CD4-positive, alpha-beta T cell (primary cell): ENCODE results near the gene PTPRD. TPM values are rescaled to one million over a fixed set of nuclear protein-coding genes. Genes with fewer than 3 reads are reported as not detected.

Source experiments
- ATAC-seq: fragments of 200-7000 bp; cut with Tn5 transposase; one replicate; pipeline ENCODE4 v1.10.0; 2022; ENCODE audit warnings: mild to moderate bottlenecking; ENCODE audit not compliant: poor library complexity
- CTCF ChIA-PET: fragments of 350-600 bp; sonication (Branson Sonifier 250); formaldehyde crosslinking; loops from one replicate; lab custom pipeline; 2021; ENCODE audit warnings: antibody characterized with exemption, inconsistent platforms; lab: Charles Lee
- POLR2A ChIA-PET: fragments of 350-600 bp; sonication (Branson Sonifier 250); formaldehyde crosslinking; loops from one replicate; lab custom pipeline; 2021; ENCODE audit warnings: antibody characterized with exemption, inconsistent platforms; lab: Charles Lee
- DNase-seq, 14 experiments: peaks; one replicate each; pipeline ENCODE4 v3.0.0-alpha.2; 2013 to 2020; ENCODE audit warnings: mixed read lengths in 2 of 14
- H3K27ac ChIP-seq, 2 donors: one replicate each; pipeline versions ENCODE4 v1.5.1 to v1.7.0; 2013; ENCODE audit warnings: low read length in 2 of 2, low read depth in 1 of 2, mild to moderate bottlenecking in 1 of 2
- H3K27me3 ChIP-seq, 2 experiments: 1 replicate in 1 of 2; 2 replicates in 1 of 2; pipeline versions ENCODE4 v1.6.1 to v1.7.0; 2013; ENCODE audit warnings: low read length in 2 of 2, control low read depth in 1 of 2, mild to moderate bottlenecking in 1 of 2, moderate library complexity in 1 of 2; ENCODE audit not compliant: insufficient read depth in 2 of 2, control insufficient read depth in 1 of 2
- H3K36me3 ChIP-seq: one replicate; pipeline ENCODE4 v1.6.1; 2013; ENCODE audit warnings: low read length, control low read depth; ENCODE audit not compliant: insufficient read depth
- H3K4me1 ChIP-seq: one replicate; pipeline ENCODE4 v1.6.1; 2013; ENCODE audit warnings: low read length, control low read depth; ENCODE audit not compliant: insufficient read depth
- H3K4me3 ChIP-seq: one replicate; pipeline ENCODE4 v1.5.1; 2013; ENCODE audit warnings: mild to moderate bottlenecking, low read length, moderate library complexity
- H3K9me3 ChIP-seq, 2 experiments: 1 replicate in 1 of 2; 2 replicates in 1 of 2; pipeline versions ENCODE4 v1.6.1 to v1.7.0; 2013; ENCODE audit warnings: low read length in 2 of 2, mild to moderate bottlenecking in 2 of 2, control low read depth in 1 of 2, moderate library complexity in 1 of 2; ENCODE audit not compliant: control insufficient read depth in 1 of 2, insufficient read depth in 1 of 2
- H3K27ac Mint-ChIP-seq: one replicate; pipeline ENCODE4 v1.8.0; 2020; ENCODE audit warnings: mixed read lengths
- H3K27me3 Mint-ChIP-seq: one replicate; pipeline ENCODE4 v1.8.0; 2021; ENCODE audit warnings: mixed read lengths
- H3K36me3 Mint-ChIP-seq: one replicate; pipeline ENCODE4 v1.8.0; 2021; ENCODE audit warnings: low read depth, mixed read lengths
- H3K4me1 Mint-ChIP-seq: one replicate; pipeline ENCODE4 v1.8.0; 2021; ENCODE audit warnings: low read depth, mixed read lengths
- H3K4me3 Mint-ChIP-seq: one replicate; pipeline ENCODE4 v1.8.0; 2020; ENCODE audit warnings: mild to moderate bottlenecking, mixed read lengths
- H3K9me3 Mint-ChIP-seq: one replicate; pipeline ENCODE4 v1.8.0; 2020; ENCODE audit warnings: mixed read lengths
- CTCF ChIP-seq: fragments of 200-600 bp; IDR thresholded peaks from one replicate; pipeline ENCODE4 v1.8.0; 2022; ENCODE audit warnings: antibody characterized with exemption, mild to moderate bottlenecking
- intact Hi-C, 2 experiments: fragments of 100-400 bp; cut with DNase I in 1 of 2; cut with micrococcal nuclease in 1 of 2; formaldehyde crosslinking; loops; one replicate each; pipeline versions ENCODE4 v1.15.1 to v1.9.0; 2023 to 2025; cut with DNase I, micrococcal nuclease
- total RNA-seq, 174 experiments: library from RNA in 2 of 174; stranded (reverse) in 2 of 174; gene quantifications; one replicate each; pipeline ENCODE4 v1.2.3 and lab custom pipeline; 2021 to 2026

PTPRD gene
- total RNA-seq, 2 experiments from 2014 or later, result not detected

- Histone ChIP-seq H3K27ac (no peak overlapping the region), H3K4me3 (no peak overlapping the region), H3K27me3 (no peaks in the 10 kb centered on the region), H3K36me3 (no peaks in the 10 kb centered on the region), H3K9me3 (no peaks in the 10 kb centered on the region), H3K4me1 (no peaks in the 10 kb centered on the region)
- TF ChIP-seq CTCF, result no peak
- no peak overlapping the region for H3K4me3 Mint-ChIP-seq
- no peak for ATAC-seq
- H3K9me3 Mint-ChIP-seq, result peaks cover 2% of the 10 kb centered on the region
- CTCF ChIA-PET, result no interaction called here
- H3K27me3 Mint-ChIP-seq, result peaks cover 3% of the 10 kb centered on the region
- H3K27ac Mint-ChIP-seq, result no peak overlapping the region
- no peak for DNase-seq
- no peaks in the 10 kb centered on the region for H3K4me1 Mint-ChIP-seq
- POLR2A ChIA-PET, result no interaction called here
- intact Hi-C loops, result no loop called here
- H3K36me3 Mint-ChIP-seq, result no peaks in the 10 kb centered on the region
These were observed 1862.2 kb downstream of the PTPRD start for GRCh38 chr9:8750639-8751051.

GRCh38 chr9:8745347-8745746 lies 1867.5 kb downstream of the PTPRD start:
- no peak for DNase-seq
- TF ChIP-seq CTCF, result no peak
- H3K27ac ChIP-seq, result no peak overlapping the region
- no peaks in the 10 kb centered on the region for H3K4me1 ChIP-seq
- ChIA-PET POLR2A (no interaction called here), CTCF (no interaction called here)
- Mint-ChIP-seq H3K36me3 (no peaks in the 10 kb centered on the region), H3K9me3 (peaks cover 2% of the 10 kb centered on the region), H3K27ac (no peak overlapping the region), H3K4me3 (no peak overlapping the region), H3K4me1 (no peaks in the 10 kb centered on the region), H3K27me3 (peaks cover 3% of the 10 kb centered on the region)
- intact Hi-C loops, result no loop called here
- H3K4me3 ChIP-seq, result no peak overlapping the region
- no peaks in the 10 kb centered on the region for H3K27me3 ChIP-seq
- H3K9me3 ChIP-seq, result no peaks in the 10 kb centered on the region
- H3K36me3 ChIP-seq, result no peaks in the 10 kb centered on the region
- no peak for ATAC-seq

- ChIA-PET POLR2A (no interaction called here), CTCF (no interaction called here)
- Histone ChIP-seq H3K27me3 (no peaks in the 10 kb centered on the region), H3K4me1 (no peaks in the 10 kb centered on the region), H3K9me3 (no peaks in the 10 kb centered on the region), H3K36me3 (no peaks in the 10 kb centered on the region), H3K4me3 (no peak overlapping the region), H3K27ac (no peak overlapping the region)
- H3K4me1 Mint-ChIP-seq, result no peaks in the 10 kb centered on the region
- no peaks in the 10 kb centered on the region for H3K9me3 Mint-ChIP-seq
- H3K27me3 Mint-ChIP-seq, result no peaks in the 10 kb centered on the region
- DNase-seq (no peak), ATAC-seq (no peak)
- no peak overlapping the region for H3K27ac Mint-ChIP-seq
- H3K4me3 Mint-ChIP-seq, result no peak overlapping the region
- H3K36me3 Mint-ChIP-seq, result no peaks in the 10 kb centered on the region
- no peak for TF ChIP-seq CTCF
- intact Hi-C loops, result no loop called here
These were observed 1873.9 kb downstream of the PTPRD start for GRCh38 chr9:8738945-8739344.
